Measurements from ENCODE around the gene MYCBPAP. TPM values are rescaled to one million over a fixed set of nuclear protein-coding genes. Genes with fewer than 3 reads are reported as not detected.
A peak's percentile ranks its signal among the peaks of the same experiment; 100 is the strongest.

MYCBPAP gene
- total and polyA plus RNA-seq, 4 donors, result 0.73 to 6.4 (median 2.8) TPM

GRCh38 chr17:50558941-50559614 lies 50.8 kb downstream of the MYCBPAP start:
- 0 to 3% methylated on average over 55 of the region's 55 CpGs for WGBS, 2 donors
- H3K9me3 ChIP-seq (ENCODE audit: control insufficient read depth in 4 of 4, insufficient read depth in 3 of 4, low read length in 3 of 4), result no peaks in the 10 kb centered on the region
- H3K4me3 ChIP-seq, result no peak overlapping the region
- H3K4me1 ChIP-seq (ENCODE audit: control insufficient read depth in 5 of 5, insufficient read depth in 5 of 5, low read length in 5 of 5), result peaks cover 0 to 50% (median 16%) of the 10 kb centered on the region in 5 donors
- DNase-seq (peak in 2 of 3 donors; percentile 46 to 57), ATAC-seq (ENCODE audit: insufficient read depth, low FRiP score) (no peak)
- TF ChIP-seq, protein P1, sequence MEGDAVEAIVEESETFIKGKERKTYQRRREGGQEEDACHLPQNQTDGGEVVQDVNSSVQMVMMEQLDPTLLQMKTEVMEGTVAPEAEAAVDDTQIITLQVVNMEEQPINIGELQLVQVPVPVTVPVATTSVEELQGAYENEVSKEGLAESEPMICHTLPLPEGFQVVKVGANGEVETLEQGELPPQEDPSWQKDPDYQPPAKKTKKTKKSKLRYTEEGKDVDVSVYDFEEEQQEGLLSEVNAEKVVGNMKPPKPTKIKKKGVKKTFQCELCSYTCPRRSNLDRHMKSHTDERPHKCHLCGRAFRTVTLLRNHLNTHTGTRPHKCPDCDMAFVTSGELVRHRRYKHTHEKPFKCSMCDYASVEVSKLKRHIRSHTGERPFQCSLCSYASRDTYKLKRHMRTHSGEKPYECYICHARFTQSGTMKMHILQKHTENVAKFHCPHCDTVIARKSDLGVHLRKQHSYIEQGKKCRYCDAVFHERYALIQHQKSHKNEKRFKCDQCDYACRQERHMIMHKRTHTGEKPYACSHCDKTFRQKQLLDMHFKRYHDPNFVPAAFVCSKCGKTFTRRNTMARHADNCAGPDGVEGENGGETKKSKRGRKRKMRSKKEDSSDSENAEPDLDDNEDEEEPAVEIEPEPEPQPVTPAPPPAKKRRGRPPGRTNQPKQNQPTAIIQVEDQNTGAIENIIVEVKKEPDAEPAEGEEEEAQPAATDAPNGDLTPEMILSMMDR (IDR thresholded peaks at IDR 0.05; ENCODE audit: control extremely low read depth, extremely low read depth), result no peak
- no peak overlapping the region for H3K27ac ChIP-seq (ENCODE audit: low read depth in 1 of 2, low read length in 1 of 2)
- H3K9ac ChIP-seq (ENCODE audit: insufficient read depth in 1 of 2, low read length in 2 of 2), result no peak overlapping the region
- peaks cover 0 to 24% (median 6%) of the 10 kb centered on the region in 3 donors for H3K27me3 ChIP-seq (ENCODE audit: control insufficient read depth in 3 of 3, insufficient read depth in 3 of 3, low read length in 2 of 3)
- H3K36me3 ChIP-seq (ENCODE audit: control insufficient read depth in 4 of 4, insufficient read depth in 4 of 4, low read length in 4 of 4), result peaks cover 0 to 10% (median 2%) of the 10 kb centered on the region in 4 donors

- no peak overlapping the region for H3K27ac ChIP-seq (ENCODE audit: low read depth in 1 of 2, low read length in 1 of 2)
- no peak for ATAC-seq (ENCODE audit: insufficient read depth, low FRiP score)
- peaks cover 0 to 27% (median 6%) of the 10 kb centered on the region in 3 donors for H3K27me3 ChIP-seq (ENCODE audit: control insufficient read depth in 3 of 3, insufficient read depth in 3 of 3, low read length in 2 of 3)
- peak; percentile 86 to 91 (median 89) for DNase-seq
- no peak overlapping the region for H3K9ac ChIP-seq (ENCODE audit: insufficient read depth in 1 of 2, low read length in 2 of 2)
- peaks cover 0 to 10% (median 2%) of the 10 kb centered on the region in 4 donors for H3K36me3 ChIP-seq (ENCODE audit: control insufficient read depth in 4 of 4, insufficient read depth in 4 of 4, low read length in 4 of 4)
- H3K4me3 ChIP-seq, result no peak overlapping the region
- 3 to 5% methylated on average over 27 of the region's 27 CpGs for WGBS, 2 donors
- peaks cover 0 to 54% (median 16%) of the 10 kb centered on the region in 5 donors for H3K4me1 ChIP-seq (ENCODE audit: control insufficient read depth in 5 of 5, insufficient read depth in 5 of 5, low read length in 5 of 5)
- no peaks in the 10 kb centered on the region for H3K9me3 ChIP-seq (ENCODE audit: control insufficient read depth in 4 of 4, insufficient read depth in 3 of 4, low read length in 3 of 4)
- TF ChIP-seq, protein P1 (IDR thresholded peaks at IDR 0.05; ENCODE audit: control extremely low read depth, extremely low read depth), result no peak
Measured at GRCh38 chr17:50559674-50560184, 51.5 kb downstream of the MYCBPAP start.

GRCh38 chr17:50560185-50560824 lies 52.1 kb downstream of the MYCBPAP start, which contains the start of gene CACNA1G:
CACNA1G (plus strand) TSS chr17:50560715; CDS start chr17:50561460, 745 bp downstream.
- no peak within 1 kb of the TSS for H3K27ac ChIP-seq (ENCODE audit: low read depth in 1 of 2, low read length in 1 of 2)
- peak; percentile 89 for ATAC-seq (ENCODE audit: insufficient read depth, low FRiP score)
- no peak within 1 kb of the TSS for H3K4me3 ChIP-seq
- peaks cover 0 to 30% (median 6%) of the 10 kb centered on the region in 3 donors for H3K27me3 ChIP-seq (ENCODE audit: control insufficient read depth in 3 of 3, insufficient read depth in 3 of 3, low read length in 2 of 3)
- H3K9me3 ChIP-seq (ENCODE audit: control insufficient read depth in 4 of 4, insufficient read depth in 3 of 4, low read length in 3 of 4), result no peaks in the 10 kb centered on the region
- 1 to 2% methylated on average over 38 to 56 of the region's 56 CpGs for WGBS, 2 donors
- H3K36me3 ChIP-seq (ENCODE audit: control insufficient read depth in 4 of 4, insufficient read depth in 4 of 4, low read length in 4 of 4), result peaks cover 0 to 10% (median 2%) of the 10 kb centered on the region in 4 donors
- H3K4me1 ChIP-seq (ENCODE audit: control insufficient read depth in 5 of 5, insufficient read depth in 5 of 5, low read length in 5 of 5), result peaks cover 0 to 56% (median 16%) of the 10 kb centered on the region in 5 donors
- TF ChIP-seq, protein P1 (IDR thresholded peaks at IDR 0.05; ENCODE audit: control extremely low read depth, extremely low read depth), result no peak
- H3K9ac ChIP-seq (ENCODE audit: insufficient read depth in 1 of 2, low read length in 2 of 2), result no peak within 1 kb of the TSS
- DNase-seq, result peak; percentile 98 to 99 (median 98)
